ENCODE data around the gene ANO10. TPM values are rescaled to one million over a fixed set of nuclear protein-coding genes. Genes with fewer than 3 reads are reported as not detected.

The ANO10 gene
- total RNA-seq, 4 donors from 2014 or later = 26.7 to 33.9 (median 28.7) TPM

- DNase-seq = no peak
- 82 to 92% methylated on average over 4 of the region's 4 CpGs for WGBS, 2 donors
- TF ChIP-seq CTCF (IDR thresholded peaks at IDR 0.05) = no peak
- no peak for TF ChIP-seq POLR2A (IDR thresholded peaks at IDR 0.05)
- H3K27ac ChIP-seq = no peak overlapping the region
- no peaks in the 10 kb centered on the region for H3K4me1 ChIP-seq
- no peaks in the 10 kb centered on the region for H3K9me3 ChIP-seq
- intact Hi-C loops (cut with DNase I) = no loop called here
- no peak overlapping the region for H3K4me3 ChIP-seq (replicated peaks in 1 of 3)
- no peaks in the 10 kb centered on the region for H3K27me3 ChIP-seq
- H3K36me3 ChIP-seq = peaks cover 0 to 4% of the 10 kb centered on the region in 2 donors
Measured at GRCh38 chr3:43353923-43354670, 267.7 kb downstream of the ANO10 start.

GRCh38 chr3:43353393-43353792 lies 268.4 kb downstream of the ANO10 start:
- Histone ChIP-seq H3K36me3 (peaks cover 6 to 10% of the 10 kb centered on the region in 2 donors), H3K9me3 (no peaks in the 10 kb centered on the region)

GRCh38 chr3:43349716-43350115 lies 272.1 kb downstream of the ANO10 start:
- no peaks in the 10 kb centered on the region for H3K27me3 ChIP-seq
- peaks cover 21 to 26% of the 10 kb centered on the region in 2 donors for H3K36me3 ChIP-seq
- H3K27ac ChIP-seq = no peak overlapping the region
- intact Hi-C loops (cut with DNase I) = no loop called here
- WGBS, 2 donors = 92 to 97% methylated on average over 3 of the region's 3 CpGs
- no peaks in the 10 kb centered on the region for H3K9me3 ChIP-seq
- peaks cover 5 to 8% of the 10 kb centered on the region in 2 donors for H3K4me1 ChIP-seq
- H3K4me3 ChIP-seq (replicated peaks in 1 of 3) = no peak overlapping the region
- TF ChIP-seq POLR2A (IDR thresholded peaks at IDR 0.05) = no peak
- no peak for TF ChIP-seq CTCF (IDR thresholded peaks at IDR 0.05)
- no peak for DNase-seq

More at GRCh38 chr3:43353393-43353792, 268.4 kb downstream of the ANO10 start:
- Histone ChIP-seq H3K4me1 (no peaks in the 10 kb centered on the region), H3K27ac (no peak overlapping the region), H3K4me3 (replicated peaks in 1 of 3) (no peak overlapping the region), H3K27me3 (no peaks in the 10 kb centered on the region)
- TF ChIP-seq POLR2A (IDR thresholded peaks at IDR 0.05) = no peak
- TF ChIP-seq CTCF (IDR thresholded peaks at IDR 0.05) = no peak
- 93 to 98% methylated on average over 1 of the region's 1 CpG for WGBS, 2 donors
- DNase-seq = no peak
- intact Hi-C loops (cut with DNase I) = no loop called here

GRCh38 chr3:43348852-43349574 lies 272.8 kb downstream of the ANO10 start:
- 83 to 90% methylated on average over 4 of the region's 4 CpGs for WGBS, 2 donors
- TF ChIP-seq POLR2A (IDR thresholded peaks at IDR 0.05) (no peak), CTCF (IDR thresholded peaks at IDR 0.05) (no peak)
- intact Hi-C loops (cut with DNase I) = no loop called here
- no peak for DNase-seq
- peaks cover 26 to 31% of the 10 kb centered on the region in 2 donors for H3K36me3 ChIP-seq
- H3K4me1 ChIP-seq = peaks cover 5 to 12% of the 10 kb centered on the region in 2 donors
- no peak overlapping the region for H3K27ac ChIP-seq
- H3K4me3 ChIP-seq (replicated peaks in 1 of 3) = no peak overlapping the region
- no peaks in the 10 kb centered on the region for H3K27me3 ChIP-seq
- H3K9me3 ChIP-seq = no peaks in the 10 kb centered on the region

GRCh38 chr3:43348350-43348749 lies 273.5 kb downstream of the ANO10 start:
- H3K27me3 ChIP-seq = no peaks in the 10 kb centered on the region
- H3K4me3 ChIP-seq (replicated peaks in 1 of 3) = no peak overlapping the region
- peaks cover 32 to 34% of the 10 kb centered on the region in 2 donors for H3K36me3 ChIP-seq
- DNase-seq = no peak
- no peak overlapping the region for H3K27ac ChIP-seq
- intact Hi-C loops (cut with DNase I) = no loop called here
- H3K9me3 ChIP-seq = no peaks in the 10 kb centered on the region
- peaks cover 5 to 12% of the 10 kb centered on the region in 2 donors for H3K4me1 ChIP-seq
- WGBS, 2 donors = 95 to 96% methylated on average over 11 of the region's 11 CpGs
- TF ChIP-seq POLR2A (IDR thresholded peaks at IDR 0.05) (no peak), CTCF (IDR thresholded peaks at IDR 0.05) (no peak)

Data from thyroid gland (tissue), 4 donors.